Lung (tissue), 12 donors: ENCODE measurements around the gene C9orf85. TPM values are rescaled to one million over a fixed set of nuclear protein-coding genes. Genes with fewer than 3 reads are reported as not detected.

Source experiments
- ATAC-seq: fragments of 200-7000 bp; cut with Tn5 transposase; one replicate; pipeline ENCODE4 v1.9.1; 2020; ENCODE audit warnings: moderate number of reproducible peaks; ENCODE audit not compliant: insufficient read depth, low FRiP score
- DNase-seq, 3 donors: peaks; one replicate each; pipeline ENCODE4 v3.0.0-alpha.2; 2013 to 2017
- H3K27ac ChIP-seq, 2 donors: one replicate each; pipeline ENCODE4 v1.5.1; 2013; ENCODE audit warnings: mild to moderate bottlenecking in 2 of 2, moderate library complexity in 2 of 2, control low read depth in 1 of 2, inconsistent platforms in 1 of 2, low read depth in 1 of 2, low read length in 1 of 2
- H3K27me3 ChIP-seq, 3 donors: one replicate each; pipeline ENCODE4 v1.5.1; 2013; ENCODE audit warnings: low read length in 2 of 3; ENCODE audit not compliant: control insufficient read depth in 3 of 3, insufficient read depth in 3 of 3
- H3K36me3 ChIP-seq, 4 donors: one replicate each; pipeline ENCODE4 v1.5.1; 2013; ENCODE audit warnings: low read length in 4 of 4, mild to moderate bottlenecking in 1 of 4, moderate library complexity in 1 of 4; ENCODE audit not compliant: control insufficient read depth in 4 of 4, insufficient read depth in 4 of 4
- H3K4me1 ChIP-seq, 5 donors: one replicate each; pipeline ENCODE4 v1.5.1; 2013; ENCODE audit warnings: low read length in 5 of 5, mild to moderate bottlenecking in 2 of 5, moderate library complexity in 1 of 5; ENCODE audit not compliant: control insufficient read depth in 5 of 5, insufficient read depth in 5 of 5
- H3K4me3 ChIP-seq: one replicate; pipeline ENCODE4 v1.5.1; 2013; ENCODE audit warnings: mild to moderate bottlenecking, control low read depth, moderate library complexity
- H3K9ac ChIP-seq, 2 donors: one replicate each; pipeline ENCODE4 v1.5.1; 2013; ENCODE audit warnings: low read length in 2 of 2, control low read depth in 1 of 2; ENCODE audit not compliant: insufficient read depth in 1 of 2
- H3K9me3 ChIP-seq, 4 donors: one replicate each; pipeline ENCODE4 v1.5.1; 2013; ENCODE audit warnings: low read length in 3 of 4, mild to moderate bottlenecking in 1 of 4, moderate library complexity in 1 of 4; ENCODE audit not compliant: control insufficient read depth in 4 of 4, insufficient read depth in 3 of 4
- CTCF ChIP-seq: IDR thresholded peaks from 2 replicates; pipeline ENCODE4 v1.5.1; 2012; ENCODE audit warnings: mild to moderate bottlenecking; ENCODE audit errors: control extremely low read depth, extremely low read depth
- WGBS, 2 donors: extraction: QIAGEN DNeasy Blood & Tissue Kit; methylation state at CpG; one replicate each; pipeline ENCODE4 v1.1.7; 2013; 5-methylcytosine and 5-hydroxymethylcytosine counted together
- polyA plus RNA-seq, 2 donors: library from polyadenylated mRNA; stranded (reverse); fragments of 200-250 nt; gene quantifications; one replicate each; pipeline ENCODE4 v1.2.1, GENCODE V29; 2013
- total RNA-seq, 2 donors: library from RNA; depleted of rRNA in 1 of 2; stranded (reverse); fragments of >200 nt in 1 of 2; gene quantifications; one replicate each; pipeline ENCODE4 v1.2.1, GENCODE V29; 2014 to 2021
- donor health status: control.
- donor health status: control.
- donor health status: Bipolar disorder and iron deficiency.
- donor health status: healthy.
- donor health status: DM: yes; HTN: yes; CAD: no.

Gene C9orf85
- total and polyA plus RNA-seq, 4 donors, result 6.1 to 17.3 (median 7.9) TPM

- H3K36me3 ChIP-seq, result peaks cover 0 to 2% (median 0%) of the 10 kb centered on the region in 4 donors
- ATAC-seq (no peak), DNase-seq (no peak)
- H3K27ac ChIP-seq, result no peak overlapping the region
- 82 to 83% methylated on average over 11 of the region's 11 CpGs for WGBS, 2 donors
- no peak overlapping the region for H3K4me3 ChIP-seq
- H3K4me1 ChIP-seq, result peaks cover 0 to 9% (median 0%) of the 10 kb centered on the region in 5 donors
- H3K9ac ChIP-seq, result no peak overlapping the region
- TF ChIP-seq CTCF, result no peak
- no peaks in the 10 kb centered on the region for H3K9me3 ChIP-seq
- H3K27me3 ChIP-seq, result no peaks in the 10 kb centered on the region
Measured at GRCh38 chr9:71987471-71988371, 76.3 kb downstream of the C9orf85 start.

- Histone ChIP-seq H3K27me3 (no peaks in the 10 kb centered on the region), H3K4me3 (no peak overlapping the region), H3K9me3 (no peaks in the 10 kb centered on the region), H3K36me3 (peaks cover 0 to 1% (median 0%) of the 10 kb centered on the region in 4 donors), H3K9ac (no peak overlapping the region), H3K4me1 (peaks cover 0 to 6% (median 0%) of the 10 kb centered on the region in 5 donors), H3K27ac (no peak overlapping the region)
- TF ChIP-seq CTCF, result no peak
- 85 to 92% methylated on average over 1 of the region's 1 CpG for WGBS, 2 donors
- DNase-seq (no peak), ATAC-seq (no peak)
Measured at GRCh38 chr9:71990466-71990865, 79.0 kb downstream of the C9orf85 start.

- no peak overlapping the region for H3K4me3 ChIP-seq
- no peaks in the 10 kb centered on the region for H3K4me1 ChIP-seq
- ATAC-seq (no peak), DNase-seq (no peak)
- H3K9ac ChIP-seq, result no peak overlapping the region
- H3K27me3 ChIP-seq, result no peaks in the 10 kb centered on the region
- H3K9me3 ChIP-seq, result no peaks in the 10 kb centered on the region
- H3K36me3 ChIP-seq, result no peaks in the 10 kb centered on the region
- H3K27ac ChIP-seq, result no peak overlapping the region
- TF ChIP-seq CTCF, result no peak
Measured at GRCh38 chr9:72005451-72005850, 94.0 kb downstream of the C9orf85 start.
